Testis (tissue), 2 donors: ENCODE results near the gene ASTL.

Source experiments
- POLR2A ChIP-seq: fragments of 450-650 bp; IDR thresholded peaks from one replicate; pipeline ENCODE4 v1.6.1; 2017; ENCODE audit warnings: antibody characterized with exemption, mild to moderate bottlenecking, moderate library complexity
- TF ChIP-seq, protein P1 (sequence below), 3 experiments: fragments of 450-650 bp in 2 of 3; fragments of 200-600 bp in 1 of 3; sonication (generic) in 1 of 3; IDR thresholded peaks; one replicate each; pipeline ENCODE4 v1.5.1; 2016 to 2019; ENCODE audit warnings: antibody characterized with exemption in 3 of 3, mild to moderate bottlenecking in 2 of 3, moderate library complexity in 1 of 3

DNA sequence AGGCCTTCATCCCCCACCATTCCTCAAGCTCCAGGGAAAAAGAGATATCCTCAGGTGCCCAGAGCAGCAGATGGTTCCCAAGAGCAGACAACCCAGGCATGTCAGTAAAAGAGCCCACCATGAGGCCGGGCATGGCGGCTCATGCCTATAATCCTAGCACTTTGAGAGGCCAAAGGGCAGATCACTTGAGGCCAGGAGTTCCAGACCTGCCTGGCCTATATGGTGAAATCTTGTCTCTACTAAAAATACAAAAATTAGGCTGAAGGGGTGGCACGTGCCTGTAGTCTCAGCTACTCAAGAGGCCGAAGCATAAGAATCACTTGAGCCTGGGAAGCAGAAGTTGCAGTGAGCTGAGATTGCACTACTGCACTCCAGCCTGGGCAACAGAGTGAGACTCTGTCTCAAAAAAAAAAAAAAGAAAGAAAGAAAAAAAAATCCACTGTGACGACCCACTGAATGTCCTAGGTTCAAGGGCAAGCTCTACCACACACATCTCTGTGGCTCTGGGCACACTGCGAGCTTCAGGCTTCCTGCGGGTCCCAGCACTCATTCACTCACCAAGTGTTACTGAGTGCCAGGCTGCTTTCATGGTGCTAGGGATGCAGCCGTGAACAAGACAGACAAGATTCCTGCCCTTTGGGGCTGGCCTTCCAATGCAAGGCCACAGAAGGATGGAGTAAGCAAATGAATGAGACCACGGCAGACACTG is 13.4 kb upstream of the ASTL start:
- no peak for TF ChIP-seq POLR2A
- TF ChIP-seq, protein P1, sequence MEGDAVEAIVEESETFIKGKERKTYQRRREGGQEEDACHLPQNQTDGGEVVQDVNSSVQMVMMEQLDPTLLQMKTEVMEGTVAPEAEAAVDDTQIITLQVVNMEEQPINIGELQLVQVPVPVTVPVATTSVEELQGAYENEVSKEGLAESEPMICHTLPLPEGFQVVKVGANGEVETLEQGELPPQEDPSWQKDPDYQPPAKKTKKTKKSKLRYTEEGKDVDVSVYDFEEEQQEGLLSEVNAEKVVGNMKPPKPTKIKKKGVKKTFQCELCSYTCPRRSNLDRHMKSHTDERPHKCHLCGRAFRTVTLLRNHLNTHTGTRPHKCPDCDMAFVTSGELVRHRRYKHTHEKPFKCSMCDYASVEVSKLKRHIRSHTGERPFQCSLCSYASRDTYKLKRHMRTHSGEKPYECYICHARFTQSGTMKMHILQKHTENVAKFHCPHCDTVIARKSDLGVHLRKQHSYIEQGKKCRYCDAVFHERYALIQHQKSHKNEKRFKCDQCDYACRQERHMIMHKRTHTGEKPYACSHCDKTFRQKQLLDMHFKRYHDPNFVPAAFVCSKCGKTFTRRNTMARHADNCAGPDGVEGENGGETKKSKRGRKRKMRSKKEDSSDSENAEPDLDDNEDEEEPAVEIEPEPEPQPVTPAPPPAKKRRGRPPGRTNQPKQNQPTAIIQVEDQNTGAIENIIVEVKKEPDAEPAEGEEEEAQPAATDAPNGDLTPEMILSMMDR (IDR thresholded peaks at IDR 0.05), result no peak
